Activated CD8-positive, alpha-beta T cell treated with anti-CD3 and anti-CD28 coated beads, Interleukin-2, amount 10 ng/mL, durations not matched to agents 7 days and 5 days (primary cell): ENCODE results near the gene ADAMTSL1. TPM values are rescaled to one million over a fixed set of nuclear protein-coding genes. Genes with fewer than 3 reads are reported as not detected.

Experiments
- ATAC-seq: fragments of 150-1000 bp; cut with Tn5 transposase; one replicate; pipeline ENCODE4 v1.10.0; 2021; ENCODE audit warnings: moderate library complexity
- CTCF ChIA-PET: fragments of 350-600 bp; sonication (Branson Sonifier 250); formaldehyde crosslinking; loops from one replicate; lab custom pipeline; 2021; ENCODE audit warnings: antibody characterized with exemption; lab: Charles Lee
- POLR2A ChIA-PET: fragments of 350-600 bp; sonication (Branson Sonifier 250); formaldehyde crosslinking; loops from one replicate; lab custom pipeline; 2021; ENCODE audit warnings: antibody characterized with exemption; lab: Charles Lee
- DNase-seq: peaks from one replicate; pipeline ENCODE4 v3.0.0-alpha.2; 2020
- H3K27ac Mint-ChIP-seq: one replicate; pipeline ENCODE4 v1.8.0; 2021; ENCODE audit warnings: mild to moderate bottlenecking, mixed read lengths
- H3K27me3 Mint-ChIP-seq: one replicate; pipeline ENCODE4 v1.8.0; 2021; ENCODE audit warnings: low read depth, mixed read lengths
- H3K36me3 Mint-ChIP-seq: one replicate; pipeline ENCODE4 v1.8.0; 2021; ENCODE audit warnings: low read depth, mixed read lengths
- H3K4me1 Mint-ChIP-seq: one replicate; pipeline ENCODE4 v1.8.0; 2021; ENCODE audit warnings: low read depth, mixed read lengths
- H3K4me3 Mint-ChIP-seq: one replicate; pipeline ENCODE4 v1.8.0; 2021; ENCODE audit warnings: mild to moderate bottlenecking, mixed read lengths
- H3K9me3 Mint-ChIP-seq: one replicate; pipeline ENCODE4 v1.8.0; 2022; ENCODE audit warnings: mixed read lengths; ENCODE audit not compliant: insufficient read depth
- total RNA-seq, 2 experiments: library from RNA; stranded (reverse); gene quantifications; one replicate each; pipeline ENCODE4 v1.2.3, GENCODE V29; 2021

The ADAMTSL1 gene
- total RNA-seq, 2 experiments from 2014 or later: not detected

DNA sequence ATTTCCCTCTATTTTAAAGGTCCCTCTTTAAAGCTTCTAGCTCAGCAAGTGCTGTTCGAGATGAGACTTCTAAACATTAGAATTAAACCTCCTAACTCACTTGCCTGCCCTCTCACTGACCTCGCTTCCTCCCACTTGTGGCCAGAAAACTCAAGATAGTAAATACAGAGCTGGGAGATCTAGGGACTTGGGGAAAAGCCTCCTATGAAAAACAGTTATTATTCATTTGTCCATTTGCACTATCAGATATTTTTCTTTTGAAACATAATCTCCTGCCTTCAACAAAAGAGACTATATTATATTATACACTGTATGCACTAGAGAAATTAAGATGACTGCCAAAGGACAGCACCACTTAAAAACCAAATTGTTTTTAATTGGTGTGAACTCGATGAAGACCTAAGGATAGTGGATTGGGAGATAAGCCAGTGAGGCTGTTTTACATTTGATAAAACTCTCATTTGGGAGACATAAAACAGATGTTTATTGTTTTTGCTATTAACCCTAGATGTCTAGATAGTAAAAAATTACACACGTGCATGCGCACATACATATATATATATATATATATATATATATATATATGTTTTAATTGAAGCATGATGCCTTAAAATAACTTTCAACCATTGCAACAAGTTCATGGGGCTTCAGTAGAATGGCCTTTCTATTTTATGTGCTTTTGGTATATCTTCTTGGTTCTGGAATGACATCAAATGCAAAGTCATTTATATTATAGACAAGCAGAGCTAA is 229.4 kb downstream of the ADAMTSL1 start:
- no peaks in the 10 kb centered on the region for H3K4me1 Mint-ChIP-seq
- POLR2A ChIA-PET: no interaction called here
- no peaks in the 10 kb centered on the region for H3K36me3 Mint-ChIP-seq
- H3K27ac Mint-ChIP-seq: no peak overlapping the region
- ATAC-seq (no peak), DNase-seq (no peak)
- no peaks in the 10 kb centered on the region for H3K9me3 Mint-ChIP-seq
- CTCF ChIA-PET: no interaction called here
- H3K4me3 Mint-ChIP-seq: no peak overlapping the region
- H3K27me3 Mint-ChIP-seq: no peaks in the 10 kb centered on the region

DNA sequence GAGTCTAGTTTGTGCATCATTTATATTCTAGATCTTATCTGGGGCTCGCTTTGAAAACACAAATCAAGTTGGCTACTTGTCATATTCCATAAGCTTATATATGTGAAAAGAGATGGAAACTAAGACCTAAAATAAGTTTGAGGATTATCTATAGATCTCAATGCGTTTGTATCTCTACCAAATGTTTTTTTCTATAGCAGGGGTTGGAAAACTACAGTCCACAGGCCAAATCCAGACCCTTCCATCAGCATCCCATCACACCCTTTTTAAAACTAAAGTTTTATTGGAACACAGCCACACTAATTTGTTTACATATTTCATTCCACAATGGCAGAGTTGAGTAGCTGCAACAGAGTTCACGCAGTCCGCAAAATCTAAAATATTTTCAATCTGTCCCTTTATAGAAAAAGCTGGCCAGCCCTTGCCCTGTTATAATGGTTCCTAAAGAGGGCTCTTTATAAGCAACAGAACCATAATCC is 230.0 kb downstream of the ADAMTSL1 start:
- H3K27me3 Mint-ChIP-seq: no peaks in the 10 kb centered on the region
- H3K36me3 Mint-ChIP-seq: no peaks in the 10 kb centered on the region
- H3K4me3 Mint-ChIP-seq: no peak overlapping the region
- ChIA-PET CTCF (no interaction called here), POLR2A (no interaction called here)
- H3K4me1 Mint-ChIP-seq: no peaks in the 10 kb centered on the region
- DNase-seq: no peak
- no peak for ATAC-seq
- H3K27ac Mint-ChIP-seq: no peak overlapping the region
- no peaks in the 10 kb centered on the region for H3K9me3 Mint-ChIP-seq

DNA sequence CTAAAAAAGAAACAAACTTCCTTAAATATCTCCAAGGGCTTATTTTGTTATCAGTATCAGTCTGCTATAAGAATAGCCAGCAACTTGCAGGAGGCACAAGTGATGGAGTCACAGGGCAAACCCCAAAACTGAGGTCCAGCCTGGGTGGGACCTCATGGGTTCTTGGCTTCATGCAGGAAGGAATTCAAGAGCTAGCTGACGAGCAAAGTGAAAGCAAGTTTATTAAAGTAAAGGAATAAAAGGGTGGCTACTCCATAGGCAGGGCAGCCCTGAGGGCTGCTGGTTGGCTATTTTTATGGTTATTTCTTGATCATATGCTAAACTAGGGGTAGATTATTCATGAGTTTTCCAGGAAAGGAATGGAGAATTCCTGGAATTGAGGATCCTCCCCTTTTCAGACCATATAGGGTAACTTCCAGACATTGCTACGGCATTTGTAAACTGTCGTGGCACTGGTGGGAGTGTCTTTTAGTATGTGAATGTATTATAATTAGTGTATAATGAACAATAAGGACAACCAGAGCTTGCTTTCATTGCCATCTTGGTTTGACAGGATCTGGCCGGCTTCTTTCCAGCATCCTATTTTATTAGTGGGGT is 231.9 kb downstream of the ADAMTSL1 start:
- no peaks in the 10 kb centered on the region for H3K36me3 Mint-ChIP-seq

DNA sequence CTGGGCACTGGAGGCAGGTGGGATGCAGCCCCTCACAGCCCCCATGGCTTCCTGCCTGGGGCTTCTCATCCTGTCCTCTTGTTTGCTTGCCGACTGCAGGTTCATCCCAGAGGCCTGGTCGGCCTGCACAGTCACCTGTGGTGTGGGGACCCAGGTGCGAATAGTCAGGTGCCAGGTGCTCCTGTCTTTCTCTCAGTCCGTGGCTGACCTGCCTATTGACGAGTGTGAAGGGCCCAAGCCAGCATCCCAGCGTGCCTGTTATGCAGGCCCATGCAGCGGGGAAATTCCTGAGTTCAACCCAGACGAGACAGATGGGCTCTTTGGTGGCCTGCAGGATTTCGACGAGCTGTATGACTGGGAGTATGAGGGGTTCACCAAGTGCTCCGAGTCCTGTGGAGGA is 232.7 kb downstream of the ADAMTSL1 start:
- ChIA-PET CTCF (no interaction called here), POLR2A (no interaction called here)
- Mint-ChIP-seq H3K27me3 (no peaks in the 10 kb centered on the region), H3K36me3 (no peaks in the 10 kb centered on the region), H3K9me3 (no peaks in the 10 kb centered on the region), H3K4me1 (no peaks in the 10 kb centered on the region), H3K4me3 (no peak overlapping the region), H3K27ac (no peak overlapping the region)
- ATAC-seq (no peak), DNase-seq (no peak)

More for the DNA sequence above, 231.9 kb downstream of the ADAMTSL1 start:
- no peak for DNase-seq
- Mint-ChIP-seq H3K27me3 (no peaks in the 10 kb centered on the region), H3K27ac (no peak overlapping the region), H3K9me3 (no peaks in the 10 kb centered on the region), H3K4me1 (no peaks in the 10 kb centered on the region), H3K4me3 (no peak overlapping the region)
- CTCF ChIA-PET: no interaction called here
- POLR2A ChIA-PET: no interaction called here
- no peak for ATAC-seq

DNA sequence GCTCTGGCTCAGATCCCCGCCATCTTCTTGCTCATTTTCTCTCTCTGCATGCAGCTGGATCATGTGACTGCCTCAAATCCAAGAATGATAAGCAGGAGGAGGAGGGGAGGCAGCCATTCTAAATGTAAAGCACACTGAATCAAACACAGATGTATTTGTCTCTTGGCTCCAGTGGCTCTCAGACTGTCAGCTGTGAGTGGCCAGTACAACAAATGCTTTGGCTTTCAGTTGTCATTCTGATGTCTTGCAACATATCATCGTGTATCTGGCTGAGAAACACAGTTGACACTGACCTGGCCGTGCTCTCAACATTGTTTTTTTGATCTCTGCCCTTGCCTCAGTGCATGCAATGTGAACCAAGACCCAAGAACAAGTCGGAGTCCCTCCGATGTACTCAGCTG is 233.1 kb downstream of the ADAMTSL1 start:
- Mint-ChIP-seq H3K4me3 (no peak overlapping the region), H3K27ac (no peak overlapping the region), H3K9me3 (no peaks in the 10 kb centered on the region), H3K36me3 (no peaks in the 10 kb centered on the region), H3K4me1 (no peaks in the 10 kb centered on the region), H3K27me3 (no peaks in the 10 kb centered on the region)
- DNase-seq (no peak), ATAC-seq (no peak)
- POLR2A ChIA-PET: no interaction called here
- CTCF ChIA-PET: no interaction called here

DNA sequence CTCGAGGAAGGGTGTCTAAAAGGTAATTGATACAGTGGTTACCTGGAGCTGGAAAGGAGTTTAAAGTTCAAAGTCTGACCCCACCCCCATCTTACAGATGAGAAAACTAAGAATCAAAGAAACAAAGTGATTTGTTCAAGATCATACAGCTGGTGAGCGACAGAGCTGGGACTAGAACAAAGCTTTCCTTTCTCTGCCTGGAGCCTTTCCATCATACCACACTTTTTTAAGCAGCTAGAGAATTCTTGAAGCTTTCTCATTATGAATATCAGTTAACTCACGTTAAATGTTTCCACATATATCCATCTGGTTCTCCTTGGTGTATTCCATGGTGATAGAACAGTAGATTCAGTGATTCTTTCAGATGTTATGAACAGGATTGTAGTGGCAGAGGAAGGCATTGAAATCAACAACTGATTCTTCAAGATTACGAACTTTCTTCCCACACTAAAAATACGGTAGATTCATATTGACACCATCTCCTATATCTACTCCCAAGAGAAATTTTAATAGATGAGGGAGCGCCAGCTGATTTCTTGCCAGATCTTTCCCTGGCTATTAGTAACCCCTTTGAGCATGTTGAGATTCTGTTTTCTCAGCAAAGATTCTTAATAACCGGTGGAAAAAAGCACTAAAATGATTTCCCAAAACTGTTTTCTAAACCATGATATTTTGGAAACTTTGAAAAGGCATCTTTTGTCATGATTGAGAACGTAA is 233.7 kb downstream of the ADAMTSL1 start:
- no peaks in the 10 kb centered on the region for H3K27me3 Mint-ChIP-seq
- no peak for ATAC-seq
- no peaks in the 10 kb centered on the region for H3K9me3 Mint-ChIP-seq
- no peaks in the 10 kb centered on the region for H3K36me3 Mint-ChIP-seq
- no peak for DNase-seq
- no peaks in the 10 kb centered on the region for H3K4me1 Mint-ChIP-seq
- no peak overlapping the region for H3K27ac Mint-ChIP-seq
- CTCF ChIA-PET: no interaction called here
- POLR2A ChIA-PET: no interaction called here
- no peak overlapping the region for H3K4me3 Mint-ChIP-seq

DNA sequence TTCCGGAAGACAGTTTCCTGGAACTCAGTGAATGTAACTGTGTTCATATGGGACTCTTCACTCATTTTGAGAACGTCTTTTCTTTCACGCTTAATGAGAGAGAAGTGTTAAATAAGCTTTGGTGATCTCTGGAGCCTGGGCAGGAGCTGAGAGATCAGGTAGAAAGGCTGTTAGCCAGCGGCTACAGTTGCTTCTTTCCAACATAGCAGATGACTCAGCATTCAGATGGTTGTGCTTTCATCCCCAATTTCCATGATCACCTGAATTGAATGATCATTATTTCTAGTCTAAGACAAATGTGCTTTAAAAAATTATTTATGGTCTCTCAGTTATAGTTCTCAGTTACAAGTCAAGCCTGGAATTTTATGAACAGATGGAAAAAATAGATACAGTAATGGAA is 234.5 kb downstream of the ADAMTSL1 start:
- ChIA-PET CTCF (no interaction called here), POLR2A (no interaction called here)
- no peaks in the 10 kb centered on the region for H3K9me3 Mint-ChIP-seq
- H3K4me1 Mint-ChIP-seq: no peaks in the 10 kb centered on the region
- H3K36me3 Mint-ChIP-seq: no peaks in the 10 kb centered on the region
- H3K27ac Mint-ChIP-seq: no peak overlapping the region
- no peak overlapping the region for H3K4me3 Mint-ChIP-seq
- H3K27me3 Mint-ChIP-seq: no peaks in the 10 kb centered on the region
- DNase-seq: no peak
- no peak for ATAC-seq

DNA sequence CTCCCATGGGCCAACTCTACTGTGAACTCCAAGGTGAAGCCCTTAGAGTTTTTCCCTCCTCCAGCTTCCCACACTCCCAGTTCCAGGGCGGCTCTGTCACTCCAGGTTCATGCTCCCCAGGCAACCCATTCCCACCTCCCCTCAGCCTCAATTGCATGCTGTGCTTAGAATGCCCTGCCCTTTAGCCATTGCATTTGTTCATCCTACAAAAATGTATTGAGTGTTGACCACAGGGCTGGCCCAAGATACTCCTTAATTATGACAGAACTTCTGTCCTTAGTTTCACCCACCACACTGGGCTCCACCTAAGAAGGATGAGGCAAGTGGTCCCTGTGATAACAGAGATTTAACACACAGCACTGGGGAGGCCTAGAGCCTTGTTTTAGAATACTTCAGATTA is 236.1 kb downstream of the ADAMTSL1 start:
- Mint-ChIP-seq H3K36me3 (no peaks in the 10 kb centered on the region), H3K27me3 (no peaks in the 10 kb centered on the region), H3K4me1 (no peaks in the 10 kb centered on the region), H3K9me3 (no peaks in the 10 kb centered on the region), H3K4me3 (no peak overlapping the region), H3K27ac (no peak overlapping the region)
- ChIA-PET POLR2A (no interaction called here), CTCF (no interaction called here)
- no peak for ATAC-seq
- no peak for DNase-seq

DNA sequence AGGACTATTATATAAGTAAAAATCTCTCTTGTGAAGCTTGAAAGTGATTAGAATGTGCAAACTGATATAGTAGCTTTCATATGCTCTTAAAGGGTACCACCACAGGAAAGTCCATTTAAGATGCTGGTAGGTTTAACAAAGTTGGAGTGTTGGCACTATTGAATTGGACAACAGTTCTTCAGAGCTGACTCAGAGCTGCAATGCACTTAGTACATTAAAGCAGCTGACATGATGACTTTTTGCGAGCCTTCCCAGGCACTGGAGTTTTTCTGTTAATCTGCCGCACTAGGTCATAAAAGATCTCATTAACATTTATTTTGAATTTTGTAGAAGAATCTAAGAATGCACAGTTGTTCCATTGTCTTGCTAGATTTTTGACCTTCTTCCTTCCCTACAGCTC is 243.8 kb downstream of the ADAMTSL1 start:
- Mint-ChIP-seq H3K9me3 (no peaks in the 10 kb centered on the region), H3K4me1 (no peaks in the 10 kb centered on the region), H3K27ac (no peak overlapping the region), H3K27me3 (no peaks in the 10 kb centered on the region), H3K4me3 (no peak overlapping the region), H3K36me3 (no peaks in the 10 kb centered on the region)
- CTCF ChIA-PET: no interaction called here
- ATAC-seq (no peak), DNase-seq (no peak)
- POLR2A ChIA-PET: no interaction called here

DNA sequence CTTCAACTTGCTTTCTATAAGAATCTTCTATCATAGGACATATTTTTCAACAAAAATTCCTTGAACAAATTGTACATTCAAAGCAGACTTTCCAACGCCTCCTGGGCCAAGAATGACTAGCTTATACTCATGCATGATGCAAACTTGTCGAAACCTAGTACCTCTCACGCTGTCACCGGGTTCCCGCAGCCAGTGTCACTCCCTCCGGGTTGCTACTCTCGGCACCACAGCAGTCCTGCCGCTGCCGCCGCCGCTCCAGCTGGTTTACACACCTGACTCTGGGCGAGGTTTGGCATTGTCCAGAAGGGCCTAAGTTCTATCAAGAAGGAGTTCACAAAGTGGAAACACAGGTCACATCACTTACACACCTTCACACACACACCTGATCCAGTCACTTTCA is 244.4 kb downstream of the ADAMTSL1 start:
- Mint-ChIP-seq H3K36me3 (no peaks in the 10 kb centered on the region), H3K9me3 (no peaks in the 10 kb centered on the region), H3K27ac (no peak overlapping the region), H3K27me3 (no peaks in the 10 kb centered on the region), H3K4me1 (no peaks in the 10 kb centered on the region), H3K4me3 (no peak overlapping the region)
- CTCF ChIA-PET: no interaction called here
- no peak for ATAC-seq
- POLR2A ChIA-PET: no interaction called here
- DNase-seq: no peak

DNA sequence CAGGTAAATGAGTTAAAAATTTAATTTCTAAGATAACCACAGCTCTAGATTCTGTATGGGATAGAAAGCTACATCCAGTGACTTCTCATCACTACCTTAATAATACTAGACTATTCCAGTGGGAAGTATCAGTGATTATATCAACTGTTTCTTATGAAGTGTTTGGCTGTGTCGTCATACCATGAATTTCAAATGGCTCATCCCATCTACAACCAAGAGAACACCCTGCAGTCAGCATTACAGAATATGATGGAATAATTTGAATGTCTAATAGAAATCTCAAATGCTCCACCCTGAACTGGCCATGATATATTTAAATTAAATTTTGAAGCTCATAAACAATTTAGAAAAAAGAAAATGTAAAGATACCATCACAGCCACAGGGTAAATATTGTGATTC is 245.0 kb downstream of the ADAMTSL1 start:
- ChIA-PET POLR2A (no interaction called here), CTCF (no interaction called here)
- no peak overlapping the region for H3K4me3 Mint-ChIP-seq
- no peaks in the 10 kb centered on the region for H3K36me3 Mint-ChIP-seq
- no peak overlapping the region for H3K27ac Mint-ChIP-seq
- no peak for DNase-seq
- H3K4me1 Mint-ChIP-seq: no peaks in the 10 kb centered on the region
- H3K9me3 Mint-ChIP-seq: no peaks in the 10 kb centered on the region
- no peaks in the 10 kb centered on the region for H3K27me3 Mint-ChIP-seq
- ATAC-seq: no peak

DNA sequence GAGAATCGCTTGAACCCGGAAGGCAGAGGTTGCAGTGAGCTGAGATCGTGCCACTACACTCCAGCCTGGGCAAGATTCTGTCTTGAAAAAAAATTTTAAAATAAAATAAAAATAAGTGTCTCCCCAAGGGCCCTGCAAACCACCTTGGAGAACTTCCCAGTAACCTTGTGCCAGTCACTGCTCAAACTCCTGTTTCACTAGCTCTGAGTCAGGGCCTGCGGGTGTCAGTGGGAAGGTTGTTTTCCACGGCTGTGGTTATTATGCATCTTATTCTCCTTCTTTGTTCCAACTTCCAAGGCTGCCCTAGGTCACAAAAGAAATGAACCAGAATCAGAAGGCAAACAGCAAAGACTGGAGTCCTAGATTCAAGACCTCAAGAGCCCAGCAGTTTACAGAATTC is 246.7 kb downstream of the ADAMTSL1 start:
- no peak for ATAC-seq
- no peaks in the 10 kb centered on the region for H3K9me3 Mint-ChIP-seq
- H3K27me3 Mint-ChIP-seq: no peaks in the 10 kb centered on the region
- POLR2A ChIA-PET: no interaction called here
- CTCF ChIA-PET: no interaction called here
- H3K27ac Mint-ChIP-seq: no peak overlapping the region
- H3K36me3 Mint-ChIP-seq: no peaks in the 10 kb centered on the region
- no peaks in the 10 kb centered on the region for H3K4me1 Mint-ChIP-seq
- no peak overlapping the region for H3K4me3 Mint-ChIP-seq
- no peak for DNase-seq
